HG03457 (cell line): ENCODE data around the gene SPATA3.
"Not testable (repeated sequence)": the region's sequence is repeated elsewhere in the genome, so short reads cannot be mapped to it uniquely, and the experiment has no call there.

ENCODE experiments used
- ATAC-seq: cut with Tn5 transposase; IDR thresholded peaks from one replicate; pipeline ENCODE4 v1.9.1; 2021; ENCODE audit warnings: moderate number of reproducible peaks; ENCODE audit not compliant: unreplicated experiment

SPATA3 gene

DNA sequence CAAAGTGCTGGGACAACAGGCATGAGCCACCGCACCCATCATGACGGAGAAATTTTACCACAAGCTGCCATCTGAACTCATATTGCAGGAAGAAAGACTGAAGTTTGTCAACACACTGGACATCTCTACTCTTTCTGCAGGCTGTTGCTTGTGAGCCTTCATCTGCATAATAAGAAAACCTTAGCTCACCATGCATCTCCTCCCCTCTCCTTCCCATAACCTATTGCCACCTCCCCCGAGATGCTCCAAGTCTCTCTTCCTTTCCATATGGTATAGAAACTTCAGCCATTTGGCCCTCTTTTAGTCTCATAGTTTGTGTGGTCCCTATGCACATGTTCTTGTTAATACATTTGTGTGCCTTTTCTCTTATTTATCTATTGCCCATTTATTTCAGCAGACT lies 22.3 kb downstream of the SPATA3 start:
- no peak for ATAC-seq

DNA sequence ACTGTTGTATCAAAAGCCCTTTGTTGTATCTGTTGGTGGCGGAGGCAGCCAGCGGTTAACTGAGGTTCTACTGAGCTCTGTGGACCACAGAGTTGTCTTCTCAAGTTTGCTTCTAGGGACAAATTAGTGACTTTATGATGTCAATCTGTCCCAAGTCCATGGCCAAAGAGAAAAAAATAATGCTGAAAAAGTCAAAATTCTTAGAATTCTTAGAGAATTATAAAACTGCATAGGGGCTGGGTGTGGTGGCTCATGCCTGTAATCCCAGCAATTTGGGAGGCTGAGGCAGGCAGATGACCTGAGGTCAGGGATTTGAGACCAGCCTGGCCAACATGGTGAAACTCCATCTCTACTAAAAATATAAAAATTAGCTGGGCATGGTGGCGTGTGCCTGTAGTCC lies 29.1 kb downstream of the SPATA3 start:
- not testable (repeated sequence) for ATAC-seq

DNA sequence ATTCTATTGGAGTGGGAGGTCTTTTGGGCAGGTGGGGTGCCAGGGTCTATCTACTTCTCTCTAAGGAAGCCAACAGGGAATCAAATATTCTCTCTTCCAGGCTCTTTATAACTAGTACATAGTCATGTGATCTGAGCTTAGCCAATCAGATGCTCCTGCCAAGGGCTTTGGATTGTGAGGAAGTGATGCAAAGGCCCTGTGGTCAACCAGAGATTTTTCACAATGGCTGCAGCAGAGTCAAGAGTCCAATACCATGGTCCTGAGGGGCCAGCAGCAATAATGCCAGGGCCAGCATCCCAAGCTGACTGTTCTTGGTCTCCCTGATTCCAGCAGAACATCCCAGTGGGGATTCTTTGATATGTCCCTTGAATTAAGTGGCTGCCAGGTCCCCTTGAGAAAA lies 33.0 kb downstream of the SPATA3 start:
- no peak for ATAC-seq

- ATAC-seq: no peak
These were observed 33.6 kb downstream of the SPATA3 start for GRCh38 chr2:231029563-231029962.

DNA sequence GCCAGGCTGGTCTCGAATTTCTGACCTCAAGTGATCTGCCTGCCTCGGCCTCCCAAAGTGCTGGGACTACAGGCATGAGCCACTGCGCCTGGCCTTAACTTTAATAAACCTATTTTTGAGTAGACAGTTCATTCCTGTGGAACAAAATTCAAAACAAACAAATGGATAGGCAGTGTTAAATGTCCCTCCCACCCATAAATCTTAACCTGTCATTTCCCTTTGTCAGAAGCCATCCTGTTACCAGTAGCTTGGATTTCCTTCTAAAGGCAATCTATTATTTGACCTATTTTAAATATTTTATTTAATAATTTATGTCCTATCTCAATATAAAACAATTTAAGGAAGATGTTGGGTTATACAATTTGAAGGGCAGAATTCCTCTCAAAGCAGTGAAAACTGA lies 34.8 kb downstream of the SPATA3 start:
- ATAC-seq: no peak

- no peak for ATAC-seq
These were observed 36.7 kb downstream of the SPATA3 start for GRCh38 chr2:231032575-231033140.

DNA sequence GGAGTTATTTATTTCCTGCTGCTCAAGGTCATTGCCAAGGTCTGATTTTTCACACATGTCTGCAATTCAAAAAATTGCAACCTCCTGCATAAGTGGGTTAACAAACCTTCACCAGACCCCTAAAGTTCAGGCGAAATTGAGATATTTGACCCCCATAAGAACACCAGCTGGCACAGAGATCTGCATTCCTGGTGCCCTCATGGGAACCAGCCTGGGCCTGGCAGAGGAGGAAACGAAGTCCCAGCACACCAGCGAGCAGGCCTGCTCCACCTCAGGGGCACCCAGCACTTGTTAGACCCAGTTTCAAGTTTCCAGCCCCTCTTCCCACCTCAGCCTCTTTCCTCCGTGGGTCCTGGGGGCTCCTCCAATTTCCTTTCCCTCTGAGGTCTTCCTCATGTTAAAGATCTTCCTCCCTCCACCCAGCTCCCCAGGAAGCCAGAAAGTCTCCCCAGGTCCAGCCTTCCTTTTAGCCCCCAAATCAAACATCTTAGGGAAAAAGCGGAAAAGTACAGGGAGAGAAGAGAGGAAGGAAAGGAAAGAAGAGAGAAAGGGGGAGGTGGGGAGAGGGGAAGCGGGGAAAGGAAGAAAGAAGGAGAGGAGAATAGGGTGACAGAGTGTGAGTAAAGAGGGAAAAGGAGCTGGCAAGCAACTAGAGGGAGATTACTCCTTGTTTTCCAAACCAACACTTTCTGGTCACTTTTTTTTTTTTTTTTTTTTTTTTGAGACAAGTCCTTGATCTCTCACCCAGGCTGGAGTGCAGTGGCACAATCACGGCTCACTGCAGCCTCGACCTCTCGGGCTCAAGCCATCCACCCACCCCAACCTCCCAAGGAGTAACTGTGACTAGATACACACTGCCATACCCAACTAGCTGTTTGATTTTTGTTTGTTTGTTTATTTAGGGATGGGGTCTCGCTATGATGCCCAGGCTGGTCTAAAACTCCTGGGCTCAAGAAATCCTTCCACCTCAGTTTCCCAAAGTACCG lies 37.5 kb downstream of the SPATA3 start:
- no peak for ATAC-seq

- no peak for ATAC-seq
These were observed 38.5 kb downstream of the SPATA3 start for GRCh38 chr2:231034291-231034882.

GRCh38 chr2:231036131-231036530 lies 40.2 kb downstream of the SPATA3 start:
- no peak for ATAC-seq

DNA sequence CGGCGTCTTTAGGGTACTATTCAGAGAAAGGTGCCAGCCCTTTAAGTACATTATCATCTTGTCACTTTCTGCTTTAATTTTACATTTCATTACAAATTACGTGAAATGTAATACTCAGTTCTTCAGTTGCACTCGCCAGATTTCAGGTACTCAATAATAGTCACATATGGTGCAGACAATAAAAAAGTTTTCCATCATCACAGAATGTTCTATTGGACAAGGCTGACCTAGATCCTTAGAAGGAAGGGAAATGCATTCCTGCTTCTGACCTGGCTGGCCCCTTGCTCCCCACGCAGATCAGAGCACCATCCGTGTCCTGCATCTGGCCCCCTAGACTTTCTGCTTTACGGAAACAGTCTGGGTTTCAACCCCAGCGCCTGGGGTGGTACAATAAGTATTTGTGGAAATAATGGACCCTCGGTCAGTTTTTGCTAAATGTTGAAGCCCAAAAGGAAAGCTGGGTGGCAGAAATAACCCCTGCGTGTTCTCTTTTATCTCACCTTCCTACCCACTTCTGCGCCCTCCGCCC lies 40.7 kb downstream of the SPATA3 start:
- no peak for ATAC-seq

GRCh38 chr2:231037202-231037730 lies 41.3 kb downstream of the SPATA3 start, which contains the start of gene C2orf72:
Gene C2orf72, plus strand, starts transcription at chr2:231037523. Its CDS starts 43 bp downstream, at chr2:231037566.
- no peak for ATAC-seq

- ATAC-seq: no peak
These were observed 42.0 kb downstream of the SPATA3 start for GRCh38 chr2:231037731-231038482.

- ATAC-seq: no peak
These were observed 42.8 kb downstream of the SPATA3 start for GRCh38 chr2:231038483-231039293.

DNA sequence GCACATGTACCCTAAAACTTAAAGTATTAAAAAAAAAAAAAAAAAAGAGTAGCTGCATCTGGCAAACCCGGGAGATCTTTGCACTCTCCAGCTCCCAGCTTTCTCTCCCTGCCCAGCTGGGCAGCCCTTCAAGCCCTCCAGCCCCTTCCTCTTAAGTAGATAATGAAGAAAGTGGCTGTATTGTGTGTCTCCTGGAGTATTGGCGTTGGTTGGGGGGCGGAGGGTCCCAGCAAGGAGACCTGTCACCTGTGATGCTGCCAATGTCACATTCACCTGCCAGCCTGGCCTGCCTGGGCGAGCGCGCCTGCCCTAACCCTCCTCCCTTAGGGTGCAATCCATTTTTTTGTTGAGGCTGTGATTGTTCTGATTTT lies 43.4 kb downstream of the SPATA3 start:
- no peak for ATAC-seq

DNA sequence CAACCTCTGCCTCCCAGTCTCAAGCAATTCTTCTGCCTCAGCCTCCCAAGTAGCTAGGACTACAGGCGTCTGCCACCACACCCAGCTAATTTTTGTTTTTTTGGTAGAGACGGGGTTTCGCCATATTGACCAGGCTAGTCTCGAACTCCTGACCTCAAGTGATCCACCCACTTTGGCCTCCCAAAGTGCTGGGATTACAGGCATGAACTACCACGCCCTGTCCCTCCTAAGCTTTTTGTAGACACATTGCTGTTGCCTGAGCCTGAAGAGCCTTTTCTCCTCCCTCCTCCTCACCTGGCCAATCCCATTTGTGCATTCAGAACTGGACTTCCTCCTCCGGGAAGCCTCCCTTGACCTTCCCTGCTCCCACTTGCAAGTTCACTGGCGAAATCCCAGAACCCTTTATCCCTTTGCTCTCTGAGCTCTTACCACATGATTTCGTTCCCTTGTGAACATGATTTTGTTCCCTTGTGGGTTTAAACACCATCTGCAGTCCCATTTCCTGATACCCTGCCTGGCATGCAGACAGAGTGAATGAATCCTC lies 44.0 kb downstream of the SPATA3 start:
- no peak for ATAC-seq

- ATAC-seq: no peak
These were observed 45.3 kb downstream of the SPATA3 start for GRCh38 chr2:231041061-231041689.

DNA sequence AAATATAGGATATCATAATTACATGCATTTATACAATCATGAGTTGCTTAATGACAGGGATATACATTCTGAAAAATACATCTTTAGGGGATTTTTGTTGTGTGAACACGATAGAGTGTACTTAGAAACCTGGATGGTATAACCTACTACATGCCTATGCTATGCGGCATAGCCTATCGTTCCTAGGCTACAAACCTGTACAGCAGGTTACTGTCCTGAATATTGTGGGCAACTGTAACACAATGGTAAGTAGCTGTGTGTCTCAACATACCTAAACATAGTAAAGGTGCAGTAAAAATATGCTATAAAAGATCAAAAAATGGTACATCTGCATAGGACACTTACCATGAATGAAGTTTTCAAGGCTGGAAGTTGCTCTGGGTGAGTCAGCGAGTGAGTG lies 47.9 kb downstream of the SPATA3 start:
- ATAC-seq: no peak

GRCh38 chr2:231046916-231047273 lies 51.0 kb downstream of the SPATA3 start:
- no peak for ATAC-seq

GRCh38 chr2:231047274-231047922 lies 51.5 kb downstream of the SPATA3 start:
- no peak for ATAC-seq
